K562 (cell line): ENCODE measurements around the gene FBXO46. TPM values are rescaled to one million over a fixed set of nuclear protein-coding genes. Genes with fewer than 3 reads are reported as not detected.

Experiments
- ARHGAP35 ChIP-seq: fragments of 450-650 bp; IDR thresholded peaks from 2 replicates; pipeline ENCODE4 v1.6.1; 2018; ENCODE audit not compliant: partially characterized antibody
- BHLHE40 ChIP-seq: IDR thresholded peaks from 2 replicates; pipeline ENCODE4 v1.6.1; 2011; ENCODE audit warnings: low read length, improper control_type of control experiment
- COPS2 ChIP-seq: fragments of 450-650 bp; conservative IDR thresholded peaks from 2 replicates; pipeline ENCODE4 v1.6.1; 2016; ENCODE audit warnings: mild to moderate bottlenecking, moderate library complexity
- DACH1 ChIP-seq: fragments of 450-650 bp; IDR thresholded peaks from 2 replicates; pipeline ENCODE4 v1.6.1; 2018; ENCODE audit not compliant: partially characterized antibody
- EGR1 ChIP-seq: fragments of 450-650 bp; conservative IDR thresholded peaks from 2 replicates; pipeline ENCODE4 v1.6.1; 2017; ENCODE audit warnings: mild to moderate bottlenecking
- ELF1 ChIP-seq: fragments of 200-800 bp; sonication (Bioruptor generic); IDR thresholded peaks from 2 replicates; pipeline ENCODE4 v1.6.1; 2016; ENCODE audit warnings: missing genetic modification characterization, missing compliant biosample characterization
- FOXK2 ChIP-seq, 2 experiments: fragments of 450-650 bp; IDR thresholded peaks in 1 of 2; conservative IDR thresholded peaks in 1 of 2; 2 replicates each; pipeline ENCODE4 v1.6.1; 2016; ENCODE audit warnings: low read depth in 2 of 2, mild to moderate bottlenecking in 1 of 2
- HSF4 ChIP-seq: fragments of 250-450 bp; sonication (Bioruptor Pico); IDR thresholded peaks from 2 replicates; pipeline ENCODE4 v2.1.2; 2022; ENCODE audit warnings: mild to moderate bottlenecking, moderate library complexity, borderline replicate concordance
- MAFF ChIP-seq: IDR thresholded peaks from 2 replicates; pipeline ENCODE4 v1.6.1; 2012; ENCODE audit warnings: low read length, improper control_type of control experiment
- NELFE ChIP-seq: IDR thresholded peaks from 2 replicates; pipeline ENCODE4 v1.6.1; 2011; ENCODE audit warnings: mild to moderate bottlenecking; ENCODE audit not compliant: insufficient read depth, insufficient read length
- NONO ChIP-seq, 2 experiments: fragments of 200-400 bp in 1 of 2; fragments of 450-650 bp in 1 of 2; formaldehyde crosslinking in 1 of 2; IDR thresholded peaks; 2 replicates each; pipeline ENCODE4 v1.6.1; 2017; ENCODE audit warnings: low read depth in 2 of 2, mild to moderate bottlenecking in 2 of 2, moderate library complexity in 2 of 2, low read length in 1 of 2
- PML ChIP-seq: IDR thresholded peaks from 2 replicates; pipeline ENCODE4 v1.6.1; 2012; ENCODE audit warnings: low read length, inconsistent platforms
- POLR2AphosphoS5 ChIP-seq: IDR thresholded peaks from 2 replicates; pipeline ENCODE4 v1.6.1; 2011; ENCODE audit warnings: mild to moderate bottlenecking, low read depth, low read length, moderate library complexity; ENCODE audit not compliant: control insufficient read depth, insufficient read depth
- RB1 ChIP-seq: fragments of 450-650 bp; IDR thresholded peaks from 2 replicates; pipeline ENCODE4 v1.6.1; 2017; ENCODE audit warnings: low read depth, mild to moderate bottlenecking
- RCOR1 ChIP-seq, 2 experiments: IDR thresholded peaks; 2 replicates each; pipeline ENCODE4 v1.6.1; 2012; ENCODE audit warnings: low read depth in 2 of 2, low read length in 2 of 2, borderline replicate concordance in 1 of 2, improper control_type of control experiment in 1 of 2
- SNRNP70 ChIP-seq: fragments of 200-400 bp; formaldehyde crosslinking; optimal IDR thresholded peaks from 2 replicates; pipeline ENCODE3; 2017; ENCODE audit warnings: low read depth, low read length
- TAF1 ChIP-seq: IDR thresholded peaks from 2 replicates; pipeline ENCODE4 v1.6.1; 2011; ENCODE audit warnings: mild to moderate bottlenecking, low read length, moderate library complexity; ENCODE audit not compliant: insufficient read depth, control insufficient read depth, severe bottlenecking; ENCODE audit errors: extremely low read depth
- THRAP3 ChIP-seq: fragments of 450-650 bp; IDR thresholded peaks from 2 replicates; pipeline ENCODE4 v1.6.1; 2016; ENCODE audit warnings: mild to moderate bottlenecking, inconsistent platforms, borderline replicate concordance
- ZBTB12 ChIP-seq: fragments of 250-450 bp; sonication (Bioruptor Pico); IDR thresholded peaks from 2 replicates; pipeline ENCODE4 v1.4.0; 2020
- ZNF174 ChIP-seq: fragments of 250-450 bp; sonication (Bioruptor Pico); IDR thresholded peaks from 2 replicates; pipeline ENCODE4 v1.4.0; 2020; ENCODE audit warnings: mild to moderate bottlenecking
- ZNF316 ChIP-seq: fragments of 450-650 bp; IDR thresholded peaks from 2 replicates; pipeline ENCODE4 v1.6.1; 2016
- ZNF766 ChIP-seq: fragments of 200-800 bp; sonication (Bioruptor generic); conservative IDR thresholded peaks from 2 replicates; pipeline ENCODE4 v1.6.1; 2016; ENCODE audit warnings: missing genetic modification characterization, missing compliant biosample characterization
- polyA plus RNA-seq, 8 experiments: library from polyadenylated mRNA; depleted of rRNA in 4 of 8; stranded (reverse) in 5 of 8; unstranded in 3 of 8; fragments of >200 nt; fragmentation: Nextera tagmentation in 2 of 8; fragmentation: Illumina TruSeq in 1 of 8; extraction: Ambion mirVana in 2 of 8; extraction: Trizol in 1 of 8; gene quantifications; 2 replicates each; pipeline versions ENCODE4 v1.2.1 to v1.2.3, GENCODE V29; 2011 to 2014; ENCODE audit warnings: inconsistent platforms in 1 of 8, missing spikeins in 1 of 8
- total RNA-seq, 7 experiments: library from RNA; depleted of rRNA in 6 of 7; stranded (reverse); fragments of >200 nt in 6 of 7; fragmentation: Illumina TruSeq in 2 of 7; extraction: Trizol in 2 of 7; gene quantifications; 2 replicates each; pipeline versions ENCODE4 v1.2.1 to v1.2.3, GENCODE V29; 2011 to 2021; ENCODE audit warnings: low replicate concordance in 1 of 7
- TF ChIP-seq, protein P1 (sequence below): fragments of 150-350 bp; IDR thresholded peaks from 2 replicates; pipeline ENCODE4 v1.6.1; 2014; ENCODE audit warnings: low read depth, mild to moderate bottlenecking, low read length, borderline replicate concordance
- TF ChIP-seq, protein P2 (sequence below): fragments of 250-450 bp; sonication (Bioruptor Pico); IDR thresholded peaks from 2 replicates; pipeline ENCODE4 v1.6.1; 2021; ENCODE audit warnings: mild to moderate bottlenecking

Gene FBXO46
- total and polyA plus RNA-seq, 9 of the 15 experiments (the other 6 are each of a cell fraction or from before 2014, with no cell fraction given) = 1.5 to 36.1 (median 7.3) TPM

- TF ChIP-seq NONO (IDR thresholded peaks at IDR 0.05; ENCODE audit: low read depth in 2 of 2, low read length in 1 of 2) = no peak
- 0 out of 4 replicates have a peak, but pooled peaks of 1 of the 2 experiments have one; percentile 18 for TF ChIP-seq RCOR1 (IDR thresholded peaks at IDR 0.05; ENCODE audit: borderline replicate concordance in 1 of 2, low read depth in 2 of 2, low read length in 2 of 2)
- TF ChIP-seq, protein P1, sequence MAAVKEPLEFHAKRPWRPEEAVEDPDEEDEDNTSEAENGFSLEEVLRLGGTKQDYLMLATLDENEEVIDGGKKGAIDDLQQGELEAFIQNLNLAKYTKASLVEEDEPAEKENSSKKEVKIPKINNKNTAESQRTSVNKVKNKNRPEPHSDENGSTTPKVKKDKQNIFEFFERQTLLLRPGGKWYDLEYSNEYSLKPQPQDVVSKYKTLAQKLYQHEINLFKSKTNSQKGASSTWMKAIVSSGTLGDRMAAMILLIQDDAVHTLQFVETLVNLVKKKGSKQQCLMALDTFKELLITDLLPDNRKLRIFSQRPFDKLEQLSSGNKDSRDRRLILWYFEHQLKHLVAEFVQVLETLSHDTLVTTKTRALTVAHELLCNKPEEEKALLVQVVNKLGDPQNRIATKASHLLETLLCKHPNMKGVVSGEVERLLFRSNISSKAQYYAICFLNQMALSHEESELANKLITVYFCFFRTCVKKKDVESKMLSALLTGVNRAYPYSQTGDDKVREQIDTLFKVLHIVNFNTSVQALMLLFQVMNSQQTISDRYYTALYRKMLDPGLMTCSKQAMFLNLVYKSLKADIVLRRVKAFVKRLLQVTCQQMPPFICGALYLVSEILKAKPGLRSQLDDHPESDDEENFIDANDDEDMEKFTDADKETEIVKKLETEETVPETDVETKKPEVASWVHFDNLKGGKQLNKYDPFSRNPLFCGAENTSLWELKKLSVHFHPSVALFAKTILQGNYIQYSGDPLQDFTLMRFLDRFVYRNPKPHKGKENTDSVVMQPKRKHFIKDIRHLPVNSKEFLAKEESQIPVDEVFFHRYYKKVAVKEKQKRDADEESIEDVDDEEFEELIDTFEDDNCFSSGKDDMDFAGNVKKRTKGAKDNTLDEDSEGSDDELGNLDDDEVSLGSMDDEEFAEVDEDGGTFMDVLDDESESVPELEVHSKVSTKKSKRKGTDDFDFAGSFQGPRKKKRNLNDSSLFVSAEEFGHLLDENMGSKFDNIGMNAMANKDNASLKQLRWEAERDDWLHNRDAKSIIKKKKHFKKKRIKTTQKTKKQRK = no peak
- 0 out of 2 replicates have a peak, but pooled peaks have one; percentile 28 for TF ChIP-seq MAFF
- no peak for TF ChIP-seq ELF1
- TF ChIP-seq TAF1 = peak; percentile 91
- peak in 1 of 2 experiments; percentile 38; a peak in 1 of 4 replicates for TF ChIP-seq FOXK2 (conservative IDR thresholded peaks at IDR 0.05 in 1 of 2, IDR thresholded peaks at IDR 0.05 in 1 of 2; ENCODE audit: low read depth in 2 of 2)
- TF ChIP-seq ZBTB12 = peak; percentile 22; the same call in 1 of the 2 replicates
- TF ChIP-seq ZNF766 (CRISPR knock-in tag) = 0 out of 2 replicates have a peak, but pooled peaks have one; percentile 51
- no peak for TF ChIP-seq THRAP3
- TF ChIP-seq HSF4 (CRISPR knock-in tag) = no peak
- no peak for TF ChIP-seq COPS2
- TF ChIP-seq NELFE = no peak
- no peak for TF ChIP-seq PML
- TF ChIP-seq POLR2AphosphoS5 = peak; percentile 74
- TF ChIP-seq SNRNP70 = no peak
- TF ChIP-seq ARHGAP35 = no peak
- TF ChIP-seq EGR1 = peak; percentile 68
- no peak for TF ChIP-seq ZNF174 (CRISPR knock-in tag)
- TF ChIP-seq, protein P2, sequence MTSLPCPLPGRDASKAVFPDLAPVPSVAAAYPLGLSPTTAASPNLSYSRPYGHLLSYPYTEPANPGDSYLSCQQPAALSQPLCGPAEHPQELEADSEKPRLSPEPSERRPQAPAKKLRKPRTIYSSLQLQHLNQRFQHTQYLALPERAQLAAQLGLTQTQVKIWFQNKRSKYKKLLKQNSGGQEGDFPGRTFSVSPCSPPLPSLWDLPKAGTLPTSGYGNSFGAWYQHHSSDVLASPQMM = no peak
- TF ChIP-seq DACH1 = peak; percentile 65
- TF ChIP-seq ZNF316 = peak; percentile 58
- peak; percentile 28; the same call in 1 of the 2 replicates for TF ChIP-seq RB1
- TF ChIP-seq BHLHE40 = 0 out of 2 replicates have a peak, but pooled peaks have one; percentile 24
These were observed 62.9 kb downstream of the FBXO46 start, which contains the start of gene GIPR (continued) for GRCh38 chr19:45667620-45668341.
